H1 (cell line): ENCODE results near the gene OR5AR1. TPM values are rescaled to one million over a fixed set of nuclear protein-coding genes. Genes with fewer than 3 reads are reported as not detected.

Experiments
- CTCF ChIA-PET: fragments of 300-600 bp; sonication (Branson Sonifier 250); formaldehyde crosslinking; loops from one replicate; lab custom pipeline; 2021; ENCODE audit not compliant: partially characterized antibody; lab: Charles Lee
- POLR2A ChIA-PET: fragments of 300-600 bp; sonication (Branson Sonifier 250); formaldehyde crosslinking; loops from one replicate; lab custom pipeline; 2021; ENCODE audit warnings: inconsistent platforms; ENCODE audit not compliant: partially characterized antibody; lab: Charles Lee
- DNase-seq, 2 experiments: peaks; one replicate each; pipeline versions ENCODE4 v3.0.0 to v3.0.0-alpha.2; 2010 to 2022; ENCODE audit warnings: low spot score in 2 of 2, low read depth in 1 of 2, mixed read lengths in 1 of 2
- FAIRE-seq: peaks from 2 replicates; lab custom pipeline; 2011; peaks lifted over from hg19 to GRCh38; lab: Jason Lieb, UNC
- H2AFZ ChIP-seq: 2 replicates; pipeline ENCODE4 v1.8.1; 2012; ENCODE audit warnings: low read length, inconsistent platforms
- H2AK5ac ChIP-seq: 2 replicates; pipeline ENCODE4 v1.6.1; 2013; ENCODE audit warnings: low read depth, low read length
- H2BK120ac ChIP-seq: replicated peaks from 2 replicates; pipeline ENCODE3; 2013; ENCODE audit warnings: low read depth, low read length, inconsistent platforms
- H2BK12ac ChIP-seq: 2 replicates; pipeline ENCODE4 v1.6.1; 2013; ENCODE audit warnings: low read depth, low read length
- H2BK15ac ChIP-seq: 2 replicates; pipeline ENCODE4 v1.6.1; 2013; ENCODE audit warnings: low read length
- H2BK20ac ChIP-seq: 2 replicates; pipeline ENCODE4 v1.6.1; 2013; ENCODE audit warnings: low read length
- H2BK5ac ChIP-seq: 2 replicates; pipeline ENCODE4 v1.6.1; 2013; ENCODE audit warnings: low read depth, low read length
- H3K14ac ChIP-seq: 2 replicates; pipeline ENCODE4 v1.6.1; 2013; ENCODE audit warnings: inconsistent platforms; ENCODE audit not compliant: insufficient read length
- H3K18ac ChIP-seq: 2 replicates; pipeline ENCODE4 v1.6.1; 2013; ENCODE audit warnings: low read length; ENCODE audit errors: extremely low read depth
- H3K23ac ChIP-seq: 2 replicates; pipeline ENCODE4 v1.6.1; 2013; ENCODE audit warnings: inconsistent platforms; ENCODE audit not compliant: insufficient read length
- H3K23me2 ChIP-seq: 2 replicates; pipeline ENCODE4 v1.6.1; 2013; ENCODE audit warnings: low read depth, low read length
- H3K27ac ChIP-seq: 2 replicates; pipeline ENCODE4 v1.6.1; 2011; ENCODE audit warnings: low read depth, low read length, inconsistent platforms
- H3K27me3 ChIP-seq, 4 experiments: replicated peaks in 1 of 4; 1 replicate in 1 of 4; 2 replicates in 3 of 4; pipeline versions ENCODE4 v1.6.1 to v1.8.1; 2011 to 2013; ENCODE audit warnings: low read length in 3 of 4, mild to moderate bottlenecking in 3 of 4, inconsistent platforms in 2 of 4, mixed read lengths in 2 of 4, moderate library complexity in 1 of 4; ENCODE audit not compliant: control insufficient read depth in 3 of 4, insufficient read depth in 3 of 4; ENCODE audit errors: extremely low read depth in 1 of 4
- H3K36me3 ChIP-seq, 4 experiments: 2 replicates each; pipeline versions ENCODE4 v1.6.1 to v1.8.1; 2011 to 2013; ENCODE audit warnings: mild to moderate bottlenecking in 4 of 4, low read length in 3 of 4, moderate library complexity in 2 of 4, control low read depth in 1 of 4, inconsistent platforms in 1 of 4; ENCODE audit not compliant: insufficient read depth in 4 of 4, control insufficient read depth in 2 of 4
- H3K4ac ChIP-seq: replicated peaks from 2 replicates; pipeline ENCODE3; 2013; ENCODE audit warnings: low read length, low read depth, mixed read lengths, inconsistent platforms; ENCODE audit not compliant: insufficient read length
- H3K4me1 ChIP-seq, 4 experiments: replicated peaks in 1 of 4; 1 replicate in 1 of 4; 2 replicates in 3 of 4; pipeline versions ENCODE4 v1.6.1 to v1.8.1; 2011 to 2013; ENCODE audit warnings: low read length in 3 of 4, inconsistent platforms in 2 of 4, mixed read lengths in 1 of 4; ENCODE audit not compliant: insufficient read depth in 4 of 4, control insufficient read depth in 3 of 4
- H3K4me2 ChIP-seq, 2 experiments: 2 replicates each; pipeline versions ENCODE4 v1.6.1 to v1.8.1; 2011 to 2013; ENCODE audit warnings: low read depth in 2 of 2, low read length in 2 of 2, control low read depth in 1 of 2, inconsistent platforms in 1 of 2, mild to moderate bottlenecking in 1 of 2; ENCODE audit not compliant: insufficient read depth in 1 of 2
- H3K4me3 ChIP-seq, 4 experiments: fragments of 200-600, 300-600 bp in 1 of 4; sonication (generic), shearing (Covaris generic), sonication (Bioruptor Twin) in 1 of 4; 2 replicates each; pipeline versions ENCODE4 v1.5.1 to v1.8.1; 2011 to 2016; ENCODE audit warnings: low read length in 4 of 4, low read depth in 3 of 4, control low read depth in 2 of 4, inconsistent platforms in 2 of 4, mild to moderate bottlenecking in 2 of 4, mixed read lengths in 1 of 4, moderate library complexity in 1 of 4; ENCODE audit not compliant: insufficient read depth in 2 of 4; ENCODE audit errors: extremely low read depth in 1 of 4
- H3K56ac ChIP-seq: replicated peaks from 2 replicates; pipeline ENCODE3; 2013; ENCODE audit warnings: low read depth, mild to moderate bottlenecking, mixed read lengths, low read length, inconsistent platforms; ENCODE audit not compliant: insufficient read length
- H3K79me1 ChIP-seq: 2 replicates; pipeline ENCODE4 v1.6.1; 2013; ENCODE audit warnings: low read depth, low read length, control low read depth
- H3K79me2 ChIP-seq, 2 experiments: 2 replicates each; pipeline versions ENCODE4 v1.6.1 to v1.8.1; 2012 to 2013; ENCODE audit warnings: low read length in 2 of 2, mild to moderate bottlenecking in 2 of 2, inconsistent platforms in 1 of 2; ENCODE audit not compliant: insufficient read depth in 2 of 2, control insufficient read depth in 1 of 2
- H3K9ac ChIP-seq, 4 experiments: replicated peaks in 1 of 4; 1 replicate in 1 of 4; 2 replicates in 3 of 4; pipeline versions ENCODE4 v1.6.1 to v1.8.1; 2011 to 2013; ENCODE audit warnings: low read depth in 3 of 4, low read length in 3 of 4, control low read depth in 2 of 4, mild to moderate bottlenecking in 2 of 4, moderate library complexity in 2 of 4, inconsistent platforms in 1 of 4; ENCODE audit errors: extremely low read depth in 1 of 4
- H3K9me3 ChIP-seq, 2 experiments: 2 replicates each; pipeline versions ENCODE4 v1.6.1 to v1.8.1; 2012 to 2013; ENCODE audit warnings: mild to moderate bottlenecking in 2 of 2, moderate library complexity in 2 of 2, control low read depth in 1 of 2, inconsistent platforms in 1 of 2, low read depth in 1 of 2, low read length in 1 of 2, mixed read lengths in 1 of 2; ENCODE audit not compliant: insufficient read depth in 2 of 2
- H4K20me1 ChIP-seq, 2 experiments: replicated peaks in 1 of 2; 2 replicates each; pipeline versions ENCODE3 to v1.8.1; 2011 to 2013; ENCODE audit warnings: inconsistent platforms in 2 of 2, low read length in 2 of 2, mild to moderate bottlenecking in 1 of 2; ENCODE audit not compliant: insufficient read depth in 2 of 2, control insufficient read depth in 1 of 2
- H4K5ac ChIP-seq: 2 replicates; pipeline ENCODE4 v1.6.1; 2013; ENCODE audit warnings: low read length, low read depth, mixed read lengths, inconsistent platforms; ENCODE audit not compliant: insufficient read length
- H4K8ac ChIP-seq: 2 replicates; pipeline ENCODE4 v1.8.0; 2013; ENCODE audit warnings: mild to moderate bottlenecking, moderate library complexity, low read length, inconsistent platforms; ENCODE audit not compliant: insufficient read depth; ENCODE audit errors: extremely low read depth
- H4K91ac ChIP-seq: replicated peaks from 2 replicates; pipeline ENCODE3; 2013; ENCODE audit warnings: low read length, mixed read lengths, inconsistent platforms; ENCODE audit not compliant: insufficient read length
- CEBPB ChIP-seq: IDR thresholded peaks from 2 replicates; pipeline ENCODE4 v1.6.1; 2012; ENCODE audit warnings: low read depth, low read length
- CHD2 ChIP-seq: IDR thresholded peaks from 2 replicates; pipeline ENCODE4 v1.6.1; 2012; ENCODE audit warnings: low read length, improper control_type of control experiment
- CREB1 ChIP-seq: IDR thresholded peaks from 2 replicates; pipeline ENCODE4 v1.6.1; 2012; ENCODE audit warnings: inconsistent platforms
- CTBP2 ChIP-seq: IDR thresholded peaks from 2 replicates; pipeline ENCODE4 v1.7.0; 2011; ENCODE audit warnings: borderline replicate concordance, mild to moderate bottlenecking, moderate library complexity, mixed read lengths, low read length; ENCODE audit not compliant: insufficient read depth, insufficient read length
- HDAC2 ChIP-seq, 2 experiments: fragments of 300-600 bp in 1 of 2; sonication (generic) in 1 of 2; IDR thresholded peaks; 2 replicates each; pipeline ENCODE4 v1.6.1; 2011 to 2012; ENCODE audit warnings: low read depth in 2 of 2, low read length in 2 of 2, mild to moderate bottlenecking in 2 of 2, moderate library complexity in 2 of 2, borderline replicate concordance in 1 of 2, inconsistent platforms in 1 of 2
- HDAC6 ChIP-seq: IDR thresholded peaks from one replicate; pipeline ENCODE4 v1.7.1; 2012; ENCODE audit warnings: low read depth, mild to moderate bottlenecking, inconsistent platforms, low read length, moderate library complexity
- JUN ChIP-seq: IDR thresholded peaks from 2 replicates; pipeline ENCODE4 v1.6.1; 2011; ENCODE audit warnings: low read depth, mild to moderate bottlenecking, improper control_type of control experiment, low read length
- JUND ChIP-seq: IDR thresholded peaks from 2 replicates; pipeline ENCODE4 v1.6.1; 2011; ENCODE audit warnings: mild to moderate bottlenecking, improper control_type of control experiment, low read length
- KDM1A ChIP-seq: fragments of 200-600, 300-600 bp; sonication (generic); IDR thresholded peaks from 2 replicates; pipeline ENCODE4 v1.7.1; 2016; ENCODE audit warnings: mild to moderate bottlenecking, low read length, borderline replicate concordance
- KDM5A ChIP-seq: fragments of 200-600 bp; IDR thresholded peaks from 2 replicates; pipeline ENCODE4 v1.7.1; 2012; ENCODE audit warnings: mild to moderate bottlenecking, low read length, inconsistent platforms, mixed read lengths
- PHF8 ChIP-seq: fragments of 200-600 bp; sonication (generic); conservative IDR thresholded peaks from 2 replicates; pipeline ENCODE4 v1.7.1; 2012; ENCODE audit warnings: low read depth, mild to moderate bottlenecking, inconsistent platforms, low read length, moderate library complexity
- POLR2A ChIP-seq, 2 experiments: IDR thresholded peaks; 1 replicate in 1 of 2; 2 replicates in 1 of 2; pipeline ENCODE4 v1.6.1; 2011; ENCODE audit warnings: low read depth in 2 of 2, low read length in 2 of 2, mild to moderate bottlenecking in 2 of 2; ENCODE audit errors: control extremely low read depth in 1 of 2
- SP4 ChIP-seq: IDR thresholded peaks from 2 replicates; pipeline ENCODE4 v1.6.1; 2012; ENCODE audit warnings: low read length, inconsistent platforms
- SUZ12 ChIP-seq: fragments of 200-600 bp; sonication (generic); IDR thresholded peaks from 2 replicates; pipeline ENCODE4 v1.6.1; 2012; ENCODE audit warnings: mild to moderate bottlenecking, inconsistent platforms, low read length, moderate library complexity, mixed read lengths
- TCF12 ChIP-seq: IDR thresholded peaks from 2 replicates; pipeline ENCODE4 v1.6.1; 2011; ENCODE audit warnings: low read depth, mild to moderate bottlenecking, low read length
- YY1 ChIP-seq: IDR thresholded peaks from 2 replicates; pipeline ENCODE4 v1.6.1; 2011; ENCODE audit warnings: low read depth, mild to moderate bottlenecking, low read length
- WGBS, 2 experiments: shearing (Covaris generic) in 1 of 2; methylation state at CpG; one replicate each; pipeline versions ENCODE4 v1.1.6 to v1.1.7; 2013 to 2015; ENCODE audit warnings: low lambda C conversion rate in 2 of 2, mixed read lengths in 2 of 2, inconsistent platforms in 1 of 2, low coverage in 1 of 2, missing lambda C conversion rate in 1 of 2; ENCODE audit not compliant: insufficient replicate concordance in 2 of 2, insufficient coverage in 1 of 2, insufficient read length in 1 of 2; ENCODE audit errors: extremely low coverage in 1 of 2, missing lambda C conversion rate in 1 of 2; 5-methylcytosine and 5-hydroxymethylcytosine counted together
- polyA plus RNA-seq, 7 experiments: library from polyadenylated mRNA; depleted of rRNA in 3 of 7; stranded (reverse) in 5 of 7; unstranded in 2 of 7; fragments of >200 nt in 5 of 7; fragments of 200-250 nt in 2 of 7; gene quantifications; 1 replicate in 5 of 7; 2 replicates in 1 of 7; 4 replicates in 1 of 7; pipeline versions ENCODE4 v1.2.1 to v1.2.3, GENCODE V29; 2011 to 2013; ENCODE audit warnings: missing spikeins in 2 of 7, mixed read lengths in 2 of 7
- total RNA-seq: library from RNA; stranded (reverse); fragmentation: NEBNext Ultra II Directional; extraction: Animal tissue kit (Norgen Biotek cat#: 25700); gene quantifications from 2 replicates; pipeline ENCODE4 v1.2.1, GENCODE V29; 2021

Gene OR5AR1
- total and polyA plus RNA-seq, 2 of the 8 experiments (the other 6 are each of a cell fraction or from before 2014, with no cell fraction given): 0.12 TPM; not detected in 1

GRCh38 chr11:56700914-56701485, 37.5 kb downstream of the OR5AR1 start:
- H3K23ac ChIP-seq: no peak overlapping the region
- H3K79me1 ChIP-seq: no peaks in the 10 kb centered on the region
- no peak overlapping the region for H3K18ac ChIP-seq
- no peak overlapping the region for H4K91ac ChIP-seq
- H3K27me3 ChIP-seq: no peaks in the 10 kb centered on the region
- FAIRE-seq (no peak), DNase-seq (no peak)
- no peak overlapping the region for H3K56ac ChIP-seq
- no peak overlapping the region for H3K9ac ChIP-seq
- no peak overlapping the region for H2BK5ac ChIP-seq
- H3K23me2 ChIP-seq: no peaks in the 10 kb centered on the region
- no peak overlapping the region for H3K14ac ChIP-seq
- no peaks in the 10 kb centered on the region for H3K9me3 ChIP-seq
- H3K79me2 ChIP-seq: no peaks in the 10 kb centered on the region
- no peak overlapping the region for H2BK12ac ChIP-seq
- no peak overlapping the region for H3K4me3 ChIP-seq
- no peak overlapping the region for H4K5ac ChIP-seq
- H2AK5ac ChIP-seq: no peak overlapping the region
- no peak overlapping the region for H2AFZ ChIP-seq
- ChIA-PET CTCF (interaction anchor here (0.6 to 1.6 kb wide), 3 partner anchors 22 to 77 kb away, joined by 3 to 6 read pairs (median 3); no protein-coding TSS in a partner anchor), POLR2A (no interaction called here)
- no peaks in the 10 kb centered on the region for H3K36me3 ChIP-seq
- H2BK20ac ChIP-seq: no peak overlapping the region
- H4K8ac ChIP-seq: no peak overlapping the region
- H3K4me1 ChIP-seq: no peaks in the 10 kb centered on the region
- WGBS, 2 experiments: 64% methylated on average over 8 of the region's 8 CpGs; no CpG with 5 or more reads in 1 of the 2 experiments
- no peaks in the 10 kb centered on the region for H4K20me1 ChIP-seq
- no peak overlapping the region for H3K4ac ChIP-seq
- H2BK15ac ChIP-seq: no peak overlapping the region
- no peak overlapping the region for H3K27ac ChIP-seq
- no peak overlapping the region for H3K4me2 ChIP-seq
- H2BK120ac ChIP-seq: no peak overlapping the region
- TF ChIP-seq TCF12 (no peak), CHD2 (no peak), JUN (no peak), JUND (no peak), SUZ12 (no peak), YY1 (no peak), HDAC2 (IDR thresholded peaks at IDR 0.05; ENCODE audit: borderline replicate concordance in 1 of 2, low read depth in 2 of 2, low read length in 2 of 2) (no peak), CEBPB (no peak), CREB1 (no peak), KDM1A (no peak), CTBP2 (no peak), SP4 (no peak), KDM5A (no peak), PHF8 (no peak), POLR2A (IDR thresholded peaks at IDR 0.05; ENCODE audit: control extremely low read depth in 1 of 2, low read depth in 2 of 2, low read length in 2 of 2) (no peak), HDAC6 (no peak)
